H9 (cell line): Measurements from ENCODE around the gene ZFYVE27. TPM values are rescaled to one million over a fixed set of nuclear protein-coding genes. Genes with fewer than 3 reads are reported as not detected.

Source experiments
- DNase-seq: peaks from one replicate; pipeline ENCODE4 v3.0.0-alpha.2; 2017
- H2AFZ ChIP-seq: one replicate; pipeline ENCODE4 v1.6.1; 2013; ENCODE audit warnings: mild to moderate bottlenecking, low read length, control low read depth, moderate library complexity
- H2AK5ac ChIP-seq: 2 replicates; pipeline ENCODE4 v1.6.1; 2013; ENCODE audit warnings: low read length, control low read depth, mixed read lengths; ENCODE audit not compliant: insufficient read length
- H2BK120ac ChIP-seq: one replicate; pipeline ENCODE4 v1.6.1; 2013; ENCODE audit warnings: low read depth, mild to moderate bottlenecking, low read length, control low read depth, inconsistent platforms; ENCODE audit not compliant: poor library complexity, severe bottlenecking
- H2BK12ac ChIP-seq: 2 replicates; pipeline ENCODE4 v1.6.1; 2013; ENCODE audit warnings: low read length, control low read depth, mixed read lengths, low read depth; ENCODE audit not compliant: insufficient read length
- H2BK15ac ChIP-seq: 2 replicates; pipeline ENCODE4 v1.6.1; 2013; ENCODE audit warnings: low read depth, low read length, control low read depth
- H2BK20ac ChIP-seq: one replicate; pipeline ENCODE4 v1.6.1; 2013; ENCODE audit warnings: low read depth, mild to moderate bottlenecking, low read length, control low read depth, inconsistent platforms; ENCODE audit not compliant: poor library complexity, severe bottlenecking
- H2BK5ac ChIP-seq: 2 replicates; pipeline ENCODE4 v1.6.1; 2013; ENCODE audit warnings: low read length, control low read depth, mixed read lengths; ENCODE audit not compliant: insufficient read length
- H3K14ac ChIP-seq: 2 replicates; pipeline ENCODE4 v1.6.1; 2013; ENCODE audit warnings: low read length, control low read depth; ENCODE audit not compliant: insufficient read depth
- H3K18ac ChIP-seq: 2 replicates; pipeline ENCODE4 v1.6.1; 2013; ENCODE audit warnings: low read depth, mild to moderate bottlenecking, mixed read lengths, low read length, control low read depth; ENCODE audit not compliant: insufficient read length
- H3K23ac ChIP-seq: 2 replicates; pipeline ENCODE4 v1.6.1; 2013; ENCODE audit warnings: low read length, control low read depth, mixed read lengths, low read depth; ENCODE audit not compliant: insufficient read length
- H3K23me2 ChIP-seq: 2 replicates; pipeline ENCODE4 v1.6.1; 2013; ENCODE audit warnings: low read depth, mild to moderate bottlenecking, mixed read lengths, low read length, control low read depth; ENCODE audit not compliant: insufficient read length, poor library complexity, severe bottlenecking
- H3K27ac ChIP-seq: 2 replicates; pipeline ENCODE4 v1.5.1; 2013; ENCODE audit warnings: low read length, control low read depth, mixed read lengths, low read depth; ENCODE audit not compliant: insufficient read length
- H3K27me3 ChIP-seq: 2 replicates; pipeline ENCODE4 v1.6.1; 2013; ENCODE audit warnings: low read length, control low read depth, inconsistent platforms; ENCODE audit not compliant: insufficient read depth
- H3K4ac ChIP-seq: 2 replicates; pipeline ENCODE4 v1.6.1; 2013; ENCODE audit warnings: low read depth, mild to moderate bottlenecking, control low read depth, inconsistent platforms, low read length, moderate library complexity
- H3K4me1 ChIP-seq: 2 replicates; pipeline ENCODE4 v1.6.1; 2013; ENCODE audit warnings: low read length, control low read depth, inconsistent platforms; ENCODE audit not compliant: insufficient read depth
- H3K4me2 ChIP-seq: 2 replicates; pipeline ENCODE4 v1.6.1; 2013; ENCODE audit warnings: low read length, control low read depth, mixed read lengths; ENCODE audit not compliant: insufficient read length, insufficient read depth
- H3K56ac ChIP-seq: 2 replicates; pipeline ENCODE4 v1.6.1; 2013; ENCODE audit warnings: low read depth, mild to moderate bottlenecking, mixed read lengths, low read length, control low read depth; ENCODE audit not compliant: insufficient read length
- H3K79me1 ChIP-seq: 2 replicates; pipeline ENCODE4 v1.6.1; 2013; ENCODE audit warnings: low read depth, mild to moderate bottlenecking, moderate library complexity, low read length, control low read depth, inconsistent platforms; ENCODE audit not compliant: insufficient read depth, poor library complexity, severe bottlenecking
- H3K79me2 ChIP-seq: 2 replicates; pipeline ENCODE4 v1.6.1; 2013; ENCODE audit warnings: low read length, control low read depth, inconsistent platforms; ENCODE audit not compliant: insufficient read depth
- H3K9ac ChIP-seq: 2 replicates; pipeline ENCODE4 v1.6.1; 2013; ENCODE audit warnings: low read length, control low read depth, mixed read lengths; ENCODE audit not compliant: insufficient read length; ENCODE audit errors: extremely low read depth
- H3K9me3 ChIP-seq: one replicate; pipeline ENCODE4 v1.6.1; 2013; ENCODE audit warnings: low read depth, low read length, inconsistent platforms; ENCODE audit not compliant: control insufficient read depth
- H3T11ph ChIP-seq: one replicate; pipeline ENCODE4 v1.6.1; 2013; ENCODE audit warnings: mild to moderate bottlenecking, low read length, control low read depth, inconsistent platforms
- H4K20me1 ChIP-seq: one replicate; pipeline ENCODE4 v1.6.1; 2013; ENCODE audit not compliant: control insufficient read depth, insufficient read length, insufficient read depth
- H4K5ac ChIP-seq: 2 replicates; pipeline ENCODE4 v1.6.1; 2013; ENCODE audit warnings: low read depth, mild to moderate bottlenecking, mixed read lengths, low read length, control low read depth; ENCODE audit not compliant: insufficient read length
- H4K8ac ChIP-seq: replicated peaks from 2 replicates; pipeline ENCODE4 v1.6.1; 2013; ENCODE audit warnings: low read length, control low read depth, mixed read lengths, low read depth; ENCODE audit not compliant: insufficient read length
- H4K91ac ChIP-seq: 2 replicates; pipeline ENCODE4 v1.6.1; 2013; ENCODE audit warnings: low read depth, mild to moderate bottlenecking, moderate library complexity, mixed read lengths, low read length, control low read depth; ENCODE audit not compliant: insufficient read length
- H3K27ac Mint-ChIP-seq, 3 experiments: 2 replicates in 2 of 3; 3 replicates in 1 of 3; pipeline ENCODE4 v1.8.0; 2020 to 2021; ENCODE audit warnings: mixed read lengths in 3 of 3, mild to moderate bottlenecking in 1 of 3, moderate library complexity in 1 of 3
- H3K27me3 Mint-ChIP-seq: 2 replicates; pipeline ENCODE4 v1.8.0; 2021; ENCODE audit warnings: low read depth, mild to moderate bottlenecking, moderate library complexity, mixed read lengths
- H3K36me3 Mint-ChIP-seq, 3 experiments: 2 replicates in 2 of 3; 3 replicates in 1 of 3; pipeline ENCODE4 v1.8.0; 2020 to 2021; ENCODE audit warnings: low read depth in 3 of 3, mixed read lengths in 3 of 3; ENCODE audit not compliant: insufficient read depth in 1 of 3
- H3K4me1 Mint-ChIP-seq, 2 experiments: 2 replicates each; pipeline ENCODE4 v1.8.0; 2020; ENCODE audit warnings: mixed read lengths in 2 of 2
- H3K4me3 Mint-ChIP-seq, 2 experiments: 2 replicates in 1 of 2; 3 replicates in 1 of 2; pipeline ENCODE4 v1.8.0; 2020 to 2021; ENCODE audit warnings: mild to moderate bottlenecking in 2 of 2, mixed read lengths in 2 of 2, moderate library complexity in 1 of 2
- H3K9me3 Mint-ChIP-seq, 2 experiments: 2 replicates in 1 of 2; 3 replicates in 1 of 2; pipeline ENCODE4 v1.8.0; 2020; ENCODE audit warnings: mild to moderate bottlenecking in 2 of 2, mixed read lengths in 2 of 2, moderate library complexity in 1 of 2
- CTCF ChIP-seq: fragments of 200-600 bp; sonication (generic); conservative IDR thresholded peaks from 3 replicates; pipeline ENCODE4 v1.8.0; 2021; ENCODE audit warnings: antibody characterized with exemption, mild to moderate bottlenecking
- WGBS: extraction: QIAGEN DNeasy Blood & Tissue Kit; methylation state at CpG from one replicate; pipeline ENCODE4 v1.1.7; 2013; ENCODE audit warnings: missing lambda C conversion rate, low lambda C conversion rate, mixed read lengths; ENCODE audit not compliant: insufficient read length; ENCODE audit errors: extremely low coverage; 5-methylcytosine and 5-hydroxymethylcytosine counted together
- total RNA-seq: library from RNA; stranded (reverse); gene quantifications from 2 replicates; pipeline ENCODE4 v1.2.1, GENCODE V29; 2021

The ZFYVE27 gene
- total RNA-seq, 1 experiment from 2014 or later: 33.2 TPM

GRCh38 chr10:97711640-97712572, 25.0 kb upstream of the ZFYVE27 start:
- peak overlapping the region; percentile 17 to 43; a peak in 3 of 5 replicates for H3K4me3 Mint-ChIP-seq
- Histone ChIP-seq H3K79me2 (no peaks in the 10 kb centered on the region), H2BK15ac (no peak overlapping the region), H3K27me3 (no peaks in the 10 kb centered on the region), H3K18ac (no peak overlapping the region), H3K4ac (no peak overlapping the region), H3K4me1 (peaks cover 4% of the 10 kb centered on the region; the same call in 1 of the 2 replicates), H3K14ac (no peak overlapping the region), H4K5ac (no peak overlapping the region), H4K20me1 (no peaks in the 10 kb centered on the region), H3K23me2 (peaks cover 21% of the 10 kb centered on the region), H3K4me2 (no peak overlapping the region), H2AK5ac (no peak overlapping the region), H4K8ac (no peak overlapping the region), H3K56ac (no peak overlapping the region), H4K91ac (no peak overlapping the region), H3T11ph (no peak overlapping the region), H2BK20ac (no peak overlapping the region), H2BK12ac (no peak overlapping the region), H3K79me1 (no peaks in the 10 kb centered on the region), H3K9me3 (no peaks in the 10 kb centered on the region), H3K27ac (no peak overlapping the region), H2BK120ac (no peak overlapping the region), H3K9ac (no peak overlapping the region), H2AFZ (no peak overlapping the region), H2BK5ac (no peak overlapping the region), H3K23ac (no peak overlapping the region)
- TF ChIP-seq CTCF: no peak
- no peak for DNase-seq
- peaks cover 6 to 11% (median 9%) of the 10 kb centered on the region in 3 experiments; a peak in 6 of 7 replicates for H3K36me3 Mint-ChIP-seq
- no peaks in the 10 kb centered on the region; a peak in 1 of 5 replicates for H3K9me3 Mint-ChIP-seq
- peaks cover 11% of the 10 kb centered on the region for H3K27me3 Mint-ChIP-seq
- H3K4me1 Mint-ChIP-seq: peaks cover 33 to 38% of the 10 kb centered on the region in 2 experiments
- WGBS: no CpG with 5 or more reads among the region's 9 CpGs
- no peak overlapping the region for H3K27ac Mint-ChIP-seq
